Left ventricle myocardium inferior (tissue), 1 donor: ENCODE measurements around the gene PDHX. TPM values are rescaled to one million over a fixed set of nuclear protein-coding genes. Genes with fewer than 3 reads are reported as not detected.
"Not testable (repeated sequence)": the region's sequence is repeated elsewhere in the genome, so short reads cannot be mapped to it uniquely, and the experiment has no call there.

Experiments
- DNase-seq: peaks from one replicate; pipeline ENCODE4 v3.0.0-alpha.2; 2020
- H3K27ac ChIP-seq: fragments of 200-600 bp; replicated peaks from 2 replicates; pipeline ENCODE4 v1.8.0; 2021
- H3K27me3 ChIP-seq: fragments of 200-600 bp; 2 replicates; pipeline ENCODE4 v1.8.0; 2021; ENCODE audit warnings: low read depth
- H3K36me3 ChIP-seq: fragments of 200-600 bp; 2 replicates; pipeline ENCODE4 v1.8.0; 2021
- H3K4me1 ChIP-seq: fragments of 200-600 bp; 2 replicates; pipeline ENCODE4 v1.8.0; 2021
- H3K4me3 ChIP-seq: fragments of 200-600 bp; 2 replicates; pipeline ENCODE4 v1.8.0; 2021; ENCODE audit warnings: mild to moderate bottlenecking, moderate library complexity
- H3K9me3 ChIP-seq: fragments of 200-600 bp; replicated peaks from 2 replicates; pipeline ENCODE4 v1.8.0; 2021
- intact Hi-C: fragments of 100-400 bp; cut with micrococcal nuclease; formaldehyde crosslinking; loops from one replicate; pipeline ENCODE4 v1.11.0; 2022
- total RNA-seq: library from RNA; stranded (reverse); fragmentation: NEBNext Ultra II Directional; extraction: Animal tissue kit (Norgen Biotek cat#: 25700); gene quantifications from one replicate; pipeline ENCODE4 v1.2.1, GENCODE V29; 2021
- TF ChIP-seq, protein P1 (sequence below): fragments of 200-600 bp; IDR thresholded peaks from 2 replicates; pipeline ENCODE4 v1.8.0; 2021; ENCODE audit warnings: antibody characterized with exemption, mild to moderate bottlenecking, borderline replicate concordance
- donor health status: DM: no; HTN: yes; CAD: no; lungs with severe emphysema.

Gene PDHX
- total RNA-seq, 1 donor from 2014 or later: 157 TPM

DNA sequence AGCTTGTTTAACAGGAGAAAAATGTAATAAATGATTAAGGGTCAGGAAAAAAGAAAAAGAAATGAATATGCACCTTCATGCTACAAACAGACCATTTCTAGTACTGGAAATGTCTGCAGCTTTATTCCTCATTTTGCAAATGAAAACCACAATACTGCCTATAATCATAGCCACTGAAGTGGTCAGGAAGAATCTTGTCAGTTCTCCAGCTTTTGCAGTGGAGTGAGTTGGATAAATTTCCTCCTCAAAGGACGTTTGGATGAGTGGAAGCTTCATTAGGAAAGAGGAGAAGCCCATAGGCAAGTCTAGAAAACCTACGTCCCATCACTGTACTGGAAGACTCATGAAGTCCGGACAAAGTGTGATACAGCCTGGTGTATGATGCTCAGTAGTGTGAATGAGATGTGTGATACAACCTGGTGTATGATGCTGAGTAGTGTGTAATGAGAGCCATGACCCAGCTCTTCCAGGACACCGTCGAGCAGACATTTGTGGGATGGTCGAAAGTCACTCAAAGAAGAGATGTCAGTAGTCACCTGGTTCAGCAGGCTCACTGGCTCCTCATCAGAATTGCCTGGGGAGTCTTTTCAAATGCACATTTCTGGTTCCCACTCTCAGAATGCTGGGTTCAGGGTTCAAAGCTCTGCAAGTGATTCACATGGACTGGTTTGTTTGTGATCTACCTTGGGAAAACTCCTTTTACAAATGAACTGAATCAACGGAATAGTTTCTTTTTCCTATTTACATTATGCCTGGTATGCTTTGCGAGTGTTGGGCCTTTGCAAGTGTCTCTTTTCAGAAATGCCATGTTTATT, 101.3 kb downstream of the PDHX start:
- Histone ChIP-seq H3K4me3 (no peak overlapping the region), H3K27me3 (no peaks in the 10 kb centered on the region), H3K9me3 (peaks cover 1% of the 10 kb centered on the region), H3K27ac (no peak overlapping the region), H3K4me1 (no peaks in the 10 kb centered on the region), H3K36me3 (no peaks in the 10 kb centered on the region)
- no peak for DNase-seq
- TF ChIP-seq, protein P1, sequence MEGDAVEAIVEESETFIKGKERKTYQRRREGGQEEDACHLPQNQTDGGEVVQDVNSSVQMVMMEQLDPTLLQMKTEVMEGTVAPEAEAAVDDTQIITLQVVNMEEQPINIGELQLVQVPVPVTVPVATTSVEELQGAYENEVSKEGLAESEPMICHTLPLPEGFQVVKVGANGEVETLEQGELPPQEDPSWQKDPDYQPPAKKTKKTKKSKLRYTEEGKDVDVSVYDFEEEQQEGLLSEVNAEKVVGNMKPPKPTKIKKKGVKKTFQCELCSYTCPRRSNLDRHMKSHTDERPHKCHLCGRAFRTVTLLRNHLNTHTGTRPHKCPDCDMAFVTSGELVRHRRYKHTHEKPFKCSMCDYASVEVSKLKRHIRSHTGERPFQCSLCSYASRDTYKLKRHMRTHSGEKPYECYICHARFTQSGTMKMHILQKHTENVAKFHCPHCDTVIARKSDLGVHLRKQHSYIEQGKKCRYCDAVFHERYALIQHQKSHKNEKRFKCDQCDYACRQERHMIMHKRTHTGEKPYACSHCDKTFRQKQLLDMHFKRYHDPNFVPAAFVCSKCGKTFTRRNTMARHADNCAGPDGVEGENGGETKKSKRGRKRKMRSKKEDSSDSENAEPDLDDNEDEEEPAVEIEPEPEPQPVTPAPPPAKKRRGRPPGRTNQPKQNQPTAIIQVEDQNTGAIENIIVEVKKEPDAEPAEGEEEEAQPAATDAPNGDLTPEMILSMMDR: no peak
- intact Hi-C loops: no loop called here

DNA sequence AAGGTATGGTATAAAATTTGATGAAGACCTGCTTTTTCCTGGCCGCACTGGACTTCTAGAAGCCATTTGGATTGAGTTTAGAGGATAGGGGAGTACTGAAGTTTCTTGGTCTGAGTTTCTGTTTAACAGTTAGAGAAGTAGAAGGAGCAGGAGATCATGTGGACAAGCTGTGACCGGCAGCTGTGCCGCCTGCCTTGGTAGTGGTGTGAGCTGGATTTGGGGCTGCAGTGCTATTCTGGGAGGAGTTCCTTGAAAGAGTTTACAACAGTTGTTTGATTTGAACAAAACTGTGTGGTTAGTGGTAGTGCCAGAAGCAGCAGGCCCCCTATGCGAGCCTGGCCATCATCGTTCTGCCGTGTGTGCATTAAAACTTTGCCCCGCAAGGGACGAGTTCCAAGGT, 105.2 kb downstream of the PDHX start:
- intact Hi-C loops: no loop called here
- TF ChIP-seq, protein P1: no peak
- H3K27ac ChIP-seq: no peak overlapping the region
- peaks cover 27% of the 10 kb centered on the region for H3K9me3 ChIP-seq
- DNase-seq: no peak
- H3K27me3 ChIP-seq: no peaks in the 10 kb centered on the region
- no peak overlapping the region for H3K4me3 ChIP-seq
- no peaks in the 10 kb centered on the region for H3K36me3 ChIP-seq
- no peaks in the 10 kb centered on the region for H3K4me1 ChIP-seq

DNA sequence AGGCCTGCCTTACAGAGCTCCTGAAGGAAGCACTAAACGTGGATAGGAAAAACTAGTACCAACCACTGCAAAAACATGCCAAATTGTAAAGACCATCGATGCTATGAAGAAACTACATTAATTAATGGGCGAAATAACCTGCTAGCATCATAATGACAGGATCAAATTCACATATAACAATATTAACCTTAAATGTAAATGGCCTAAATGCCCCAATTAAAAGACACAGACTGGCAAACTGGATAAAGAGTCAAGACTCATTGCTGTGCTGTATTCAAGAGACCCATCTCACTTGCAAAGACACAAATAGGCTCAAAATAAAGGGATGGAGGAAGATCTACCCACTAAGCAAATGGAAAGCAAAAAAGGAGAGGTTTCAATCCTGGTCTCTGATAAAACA, 107.5 kb downstream of the PDHX start:
- H3K4me3 ChIP-seq, H3K27ac ChIP-seq, H3K27me3 ChIP-seq, DNase-seq, H3K4me1 ChIP-seq, H3K36me3 ChIP-seq, intact Hi-C loops: not testable (repeated sequence)
- H3K9me3 ChIP-seq: peaks cover 31% of the 10 kb centered on the region

DNA sequence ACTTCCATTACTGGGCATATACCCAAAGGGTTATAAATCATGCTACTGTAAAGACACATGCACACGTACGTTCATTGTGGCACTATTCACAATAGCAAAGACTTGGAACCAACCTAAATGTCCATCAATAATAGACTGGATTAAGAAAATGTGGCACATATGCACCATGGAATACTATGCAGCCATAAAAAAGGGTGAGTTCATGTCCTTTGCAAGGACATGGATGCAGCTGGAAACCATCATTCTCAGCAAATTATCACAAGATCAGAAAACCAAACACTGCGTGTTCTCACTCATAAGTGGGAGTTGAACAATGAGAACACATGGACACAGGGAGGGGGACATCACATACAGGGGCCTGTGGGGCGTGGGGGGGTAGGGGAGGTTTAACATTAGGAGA, 111.6 kb downstream of the PDHX start:
- H3K36me3 ChIP-seq, H3K4me1 ChIP-seq, H3K4me3 ChIP-seq, DNase-seq, intact Hi-C loops, H3K27me3 ChIP-seq, H3K27ac ChIP-seq: not testable (repeated sequence)
- H3K9me3 ChIP-seq: peaks cover 27% of the 10 kb centered on the region

DNA sequence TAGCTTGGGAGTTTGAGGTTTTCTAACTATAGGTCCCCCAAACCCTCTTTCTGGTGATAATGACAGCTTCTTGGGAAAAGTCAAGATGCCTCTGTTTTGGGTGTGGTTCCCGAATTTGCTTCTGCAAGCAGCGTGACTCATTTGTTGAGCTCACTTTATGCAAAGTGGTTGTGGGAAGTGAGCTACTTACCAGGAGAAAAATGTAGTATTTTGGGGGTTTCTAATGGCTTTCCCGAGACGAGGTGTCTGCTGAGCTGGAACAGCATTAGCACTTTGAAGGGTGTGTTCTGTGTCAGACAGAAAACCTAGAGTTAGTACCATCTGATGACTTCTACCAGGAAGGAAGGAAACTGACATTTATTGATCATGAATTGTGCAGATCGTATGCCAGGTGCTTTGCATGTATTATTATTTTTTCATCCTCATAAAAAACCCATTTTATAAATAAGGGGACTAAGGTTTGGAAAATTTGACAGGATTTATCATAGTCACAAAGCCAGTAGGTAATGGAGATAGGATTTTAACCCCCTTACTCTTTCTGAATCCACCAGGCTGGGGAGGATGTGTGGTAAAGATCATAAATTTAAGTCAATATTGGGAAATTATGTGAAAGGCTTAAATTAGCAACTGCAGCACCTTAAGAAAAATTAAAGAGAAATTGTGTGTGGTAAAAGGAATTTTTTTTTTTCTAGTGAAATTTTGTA, 113.7 kb downstream of the PDHX start:
- H3K9me3 ChIP-seq: peaks cover 6% of the 10 kb centered on the region
- no peak for DNase-seq
- no peaks in the 10 kb centered on the region for H3K36me3 ChIP-seq
- no peaks in the 10 kb centered on the region for H3K27me3 ChIP-seq
- H3K27ac ChIP-seq: peak overlapping the region; percentile 24
- H3K4me1 ChIP-seq: peaks cover 10% of the 10 kb centered on the region
- intact Hi-C loops: no loop called here
- H3K4me3 ChIP-seq: no peak overlapping the region
- TF ChIP-seq, protein P1: no peak

DNA sequence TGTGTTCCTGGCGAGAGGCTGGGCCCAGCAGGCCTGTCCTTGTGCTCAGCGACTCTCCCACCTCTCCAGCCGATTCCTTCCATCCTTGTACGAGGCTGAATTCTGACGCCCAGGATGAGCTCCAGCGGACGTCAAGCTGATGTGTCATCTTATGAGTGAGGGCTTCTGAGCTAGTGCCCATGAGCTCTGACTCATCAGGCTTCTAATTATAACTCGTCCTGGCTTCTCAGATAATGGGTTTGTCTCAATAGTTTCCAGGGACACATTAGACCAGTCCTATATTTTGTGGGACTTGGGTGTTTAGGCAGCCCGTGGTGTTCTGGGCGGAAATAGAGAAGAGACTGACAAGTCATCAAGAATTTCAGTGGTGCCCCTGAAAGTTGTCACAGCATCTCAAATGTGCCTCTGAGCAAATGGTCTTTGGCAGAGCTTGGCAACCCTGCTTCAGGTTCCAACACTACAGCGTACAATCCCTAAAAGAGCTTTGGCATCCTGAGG, 114.3 kb downstream of the PDHX start:
- intact Hi-C loops: no loop called here

More for the DNA sequence above, 114.3 kb downstream of the PDHX start:
- peak overlapping the region; percentile 24 for H3K27ac ChIP-seq
- H3K4me1 ChIP-seq: peaks cover 10% of the 10 kb centered on the region
- TF ChIP-seq, protein P1: no peak
- H3K4me3 ChIP-seq: no peak overlapping the region
- no peaks in the 10 kb centered on the region for H3K27me3 ChIP-seq
- H3K36me3 ChIP-seq: no peaks in the 10 kb centered on the region
- peak; percentile 35 for DNase-seq
- H3K9me3 ChIP-seq: peaks cover 4% of the 10 kb centered on the region
